IMR-90 (cell line): Measurements from ENCODE around the gene CD28.

Experiments used
- CTCF ChIP-seq: conservative IDR thresholded peaks from 2 replicates; pipeline ENCODE4 v1.5.1; 2012; ENCODE audit warnings: mild to moderate bottlenecking, low read depth, low read length, improper control_type of control experiment
- SMC3 ChIP-seq: fragments of 150-350 bp; IDR thresholded peaks from 2 replicates; pipeline ENCODE4 v1.6.1; 2016; ENCODE audit warnings: low read depth, mild to moderate bottlenecking, antibody characterized with exemption, low read length, moderate library complexity

GRCh38 chr2:203730076-203730729, 23.8 kb downstream of the CD28 start:
- TF ChIP-seq SMC3 (no peak), CTCF (no peak)
